KMS-11 (cell line): ENCODE measurements around the gene STAMBPL1.

Source experiments
- H2AFZ ChIP-seq: fragments of 200-600 bp; sonication (generic); 2 replicates; pipeline ENCODE4 v1.6.1; 2016; ENCODE audit warnings: antibody characterized with exemption, mixed run types, low read depth
- H3K27ac ChIP-seq: fragments of 200-600 bp; sonication (generic); 2 replicates; pipeline ENCODE4 v1.6.1; 2016; ENCODE audit warnings: mild to moderate bottlenecking, mixed run types
- H3K27me3 ChIP-seq: fragments of 200-600 bp; sonication (generic); 2 replicates; pipeline ENCODE4 v1.6.1; 2017; ENCODE audit warnings: mild to moderate bottlenecking, low read depth, mixed run types, moderate library complexity; ENCODE audit not compliant: insufficient read depth
- H3K36me3 ChIP-seq: fragments of 200-600 bp; sonication (generic); 2 replicates; pipeline ENCODE4 v1.6.1; 2017; ENCODE audit warnings: mild to moderate bottlenecking, mixed run types; ENCODE audit not compliant: insufficient read depth
- H3K4me1 ChIP-seq: fragments of 200-600 bp; sonication (generic); 2 replicates; pipeline ENCODE4 v1.6.1; 2016; ENCODE audit warnings: mild to moderate bottlenecking, low read depth, mixed run types; ENCODE audit not compliant: poor library complexity, severe bottlenecking
- H3K4me2 ChIP-seq: fragments of 200-600 bp; sonication (generic); 2 replicates; pipeline ENCODE4 v1.7.0; 2016; ENCODE audit warnings: mild to moderate bottlenecking, mixed run types
- H3K4me3 ChIP-seq: fragments of 200-600 bp; sonication (generic); IDR thresholded peaks from 2 replicates; pipeline ENCODE4 v1.6.1; 2017; ENCODE audit warnings: low read depth, low read length, mixed read lengths; ENCODE audit not compliant: insufficient read depth
- H3K79me2 ChIP-seq: fragments of 200-600 bp; sonication (generic); 2 replicates; pipeline ENCODE4 v1.6.1; 2016; ENCODE audit warnings: low read depth, mixed run types; ENCODE audit not compliant: insufficient read depth
- H3K9ac ChIP-seq: fragments of 200-600 bp; sonication (generic); 2 replicates; pipeline ENCODE4 v1.6.1; 2016; ENCODE audit warnings: mild to moderate bottlenecking, mixed run types
- H4K20me1 ChIP-seq: fragments of 200-600 bp; sonication (generic); 2 replicates; pipeline ENCODE4 v1.6.1; 2016; ENCODE audit warnings: mild to moderate bottlenecking, mixed run types; ENCODE audit not compliant: insufficient read depth
- TF ChIP-seq, protein P1 (sequence below): fragments of 200-600 bp; sonication (generic); conservative IDR thresholded peaks from 2 replicates; pipeline ENCODE4 v1.6.1; 2017; ENCODE audit warnings: low read depth, mild to moderate bottlenecking, antibody characterized with exemption, low read length, moderate library complexity, mixed read lengths

The STAMBPL1 gene

DNA sequence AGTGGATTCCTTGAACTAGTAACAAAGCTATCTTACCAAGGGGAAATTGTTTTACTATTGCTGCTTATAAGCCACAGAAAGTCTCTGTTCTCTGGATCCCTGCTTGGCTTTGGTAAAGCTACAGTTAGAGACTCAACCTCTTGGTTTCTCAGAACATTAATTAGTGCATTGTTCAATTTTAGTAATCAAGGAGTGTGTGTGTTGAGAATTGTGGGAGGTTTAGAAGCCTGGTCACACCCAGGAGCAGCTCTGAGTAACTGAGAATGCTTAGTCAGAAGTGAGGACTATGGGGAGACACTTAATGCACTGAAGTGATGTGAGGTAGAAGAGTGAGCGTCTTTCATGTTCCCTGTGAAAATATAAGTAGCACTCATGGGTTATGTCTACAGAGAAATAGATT is 80.8 kb downstream of the STAMBPL1 start:
- Histone ChIP-seq H2AFZ (no peak overlapping the region), H4K20me1 (no peaks in the 10 kb centered on the region), H3K27me3 (no peaks in the 10 kb centered on the region), H3K4me3 (no peak overlapping the region), H3K4me1 (peaks cover 8% of the 10 kb centered on the region), H3K4me2 (no peak overlapping the region), H3K27ac (no peak overlapping the region), H3K9ac (no peak overlapping the region), H3K36me3 (no peaks in the 10 kb centered on the region), H3K79me2 (no peaks in the 10 kb centered on the region)
- TF ChIP-seq, protein P1, sequence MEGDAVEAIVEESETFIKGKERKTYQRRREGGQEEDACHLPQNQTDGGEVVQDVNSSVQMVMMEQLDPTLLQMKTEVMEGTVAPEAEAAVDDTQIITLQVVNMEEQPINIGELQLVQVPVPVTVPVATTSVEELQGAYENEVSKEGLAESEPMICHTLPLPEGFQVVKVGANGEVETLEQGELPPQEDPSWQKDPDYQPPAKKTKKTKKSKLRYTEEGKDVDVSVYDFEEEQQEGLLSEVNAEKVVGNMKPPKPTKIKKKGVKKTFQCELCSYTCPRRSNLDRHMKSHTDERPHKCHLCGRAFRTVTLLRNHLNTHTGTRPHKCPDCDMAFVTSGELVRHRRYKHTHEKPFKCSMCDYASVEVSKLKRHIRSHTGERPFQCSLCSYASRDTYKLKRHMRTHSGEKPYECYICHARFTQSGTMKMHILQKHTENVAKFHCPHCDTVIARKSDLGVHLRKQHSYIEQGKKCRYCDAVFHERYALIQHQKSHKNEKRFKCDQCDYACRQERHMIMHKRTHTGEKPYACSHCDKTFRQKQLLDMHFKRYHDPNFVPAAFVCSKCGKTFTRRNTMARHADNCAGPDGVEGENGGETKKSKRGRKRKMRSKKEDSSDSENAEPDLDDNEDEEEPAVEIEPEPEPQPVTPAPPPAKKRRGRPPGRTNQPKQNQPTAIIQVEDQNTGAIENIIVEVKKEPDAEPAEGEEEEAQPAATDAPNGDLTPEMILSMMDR, result no peak

DNA sequence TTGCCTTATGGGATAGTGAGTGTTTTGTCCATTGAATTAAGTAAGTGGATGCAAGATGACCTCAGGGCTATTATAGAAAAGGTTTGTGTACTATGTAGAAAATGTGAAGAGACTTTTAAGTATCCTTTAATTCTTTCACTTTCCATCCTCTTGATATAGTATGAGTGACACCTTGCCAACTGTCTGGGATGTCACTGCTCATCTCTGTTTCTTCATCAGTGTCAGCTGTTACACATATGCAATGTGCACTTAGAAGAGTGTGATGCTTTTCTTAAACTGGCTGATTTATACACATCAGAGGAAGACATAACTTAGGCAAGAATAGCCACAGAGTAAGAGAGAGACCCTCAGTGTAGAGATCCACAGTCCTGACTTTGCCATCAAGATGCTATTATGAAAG is 81.2 kb downstream of the STAMBPL1 start:
- Histone ChIP-seq H4K20me1 (no peaks in the 10 kb centered on the region), H3K36me3 (no peaks in the 10 kb centered on the region), H3K4me3 (no peak overlapping the region), H3K27me3 (no peaks in the 10 kb centered on the region), H2AFZ (no peak overlapping the region), H3K4me1 (peaks cover 8% of the 10 kb centered on the region), H3K9ac (no peak overlapping the region), H3K79me2 (no peaks in the 10 kb centered on the region), H3K27ac (no peak overlapping the region), H3K4me2 (no peak overlapping the region)
- TF ChIP-seq, protein P1, result no peak

DNA sequence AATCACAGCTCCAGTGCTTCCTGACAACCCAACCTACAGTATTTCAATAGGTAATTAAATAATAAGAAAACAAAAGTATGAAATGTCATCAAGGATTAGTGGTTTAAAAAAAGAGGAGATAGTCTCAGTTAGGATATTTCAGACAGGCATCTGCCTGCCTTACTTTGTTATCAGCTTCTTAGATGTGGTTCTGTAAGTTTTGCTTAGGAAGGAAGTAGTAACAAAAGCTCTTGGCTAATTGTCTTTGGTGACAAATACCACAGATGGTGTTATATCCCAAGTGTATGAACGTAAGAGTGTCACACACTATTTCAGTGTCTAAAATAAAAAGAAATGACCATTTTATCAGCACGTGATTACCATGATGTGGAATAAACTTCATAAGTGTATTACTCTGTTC is 82.3 kb downstream of the STAMBPL1 start:
- H3K27me3 ChIP-seq, result no peaks in the 10 kb centered on the region
- H2AFZ ChIP-seq, result no peak overlapping the region
- no peaks in the 10 kb centered on the region for H4K20me1 ChIP-seq
- H3K79me2 ChIP-seq, result no peaks in the 10 kb centered on the region
- TF ChIP-seq, protein P1, result no peak
- H3K4me1 ChIP-seq, result peaks cover 8% of the 10 kb centered on the region
- no peaks in the 10 kb centered on the region for H3K36me3 ChIP-seq
- H3K9ac ChIP-seq, result no peak overlapping the region
- no peak overlapping the region for H3K4me3 ChIP-seq
- H3K27ac ChIP-seq, result no peak overlapping the region
- H3K4me2 ChIP-seq, result no peak overlapping the region

DNA sequence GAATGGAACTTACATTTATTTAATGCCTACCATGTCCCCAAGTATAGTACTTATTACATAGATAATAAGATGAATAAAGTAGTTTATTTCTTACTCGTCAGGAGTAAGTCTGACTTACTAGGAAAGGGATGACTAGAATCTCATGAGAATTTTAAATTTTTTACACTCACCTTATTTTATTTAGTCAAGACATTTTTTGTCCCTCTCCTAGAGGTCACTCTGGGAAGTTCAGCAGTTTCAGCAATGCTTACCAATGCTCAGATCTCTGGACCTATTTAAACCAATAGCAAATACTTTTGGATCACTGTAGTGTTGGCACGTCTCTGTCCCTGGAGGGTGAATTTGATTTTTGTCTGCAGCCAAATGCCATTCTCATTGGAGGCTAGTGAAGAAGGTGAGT is 83.3 kb downstream of the STAMBPL1 start:
- Histone ChIP-seq H3K4me1 (peaks cover 8% of the 10 kb centered on the region), H3K9ac (no peak overlapping the region), H3K36me3 (no peaks in the 10 kb centered on the region), H4K20me1 (no peaks in the 10 kb centered on the region), H3K79me2 (no peaks in the 10 kb centered on the region), H3K4me3 (no peak overlapping the region), H3K27ac (no peak overlapping the region), H3K27me3 (no peaks in the 10 kb centered on the region), H2AFZ (no peak overlapping the region), H3K4me2 (no peak overlapping the region)
- TF ChIP-seq, protein P1, result no peak
